ENCODE measurements around the gene CCDC106.

Gene CCDC106

DNA sequence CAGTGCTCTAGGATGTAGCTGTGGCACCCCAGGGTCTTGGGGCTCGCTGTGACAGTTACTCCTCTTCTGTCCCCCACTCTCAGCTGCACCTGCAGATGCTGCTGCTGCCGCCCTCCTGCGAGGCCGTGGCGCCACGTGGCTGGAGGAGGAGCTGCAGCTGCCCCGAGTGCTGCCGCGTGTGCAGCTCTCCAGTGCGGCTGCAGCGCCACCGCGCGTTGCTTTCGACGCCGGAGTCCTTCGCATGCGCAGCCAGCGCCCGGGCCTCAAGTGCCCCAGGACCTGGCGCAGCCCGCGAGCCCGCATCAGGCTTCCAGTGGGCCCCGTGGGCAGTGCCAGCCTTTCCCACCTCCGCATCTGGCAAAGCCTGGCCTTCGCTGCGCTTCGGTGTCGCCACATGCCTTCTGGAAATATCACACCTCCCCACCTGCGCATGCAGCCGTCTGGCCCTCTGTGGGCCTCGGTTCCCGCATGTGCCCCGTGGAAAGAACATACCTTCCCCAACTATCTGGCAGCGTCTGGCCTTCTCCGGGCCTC lies 7.9 kb upstream of the CCDC106 start:
- H3K9me3 ChIP-seq (ENCODE audit: low read length) = no peaks in the 10 kb centered on the region
- no peaks in the 10 kb centered on the region for H3K9me2 ChIP-seq (ENCODE audit: low read depth, low read length)
- TF ChIP-seq, protein P1, sequence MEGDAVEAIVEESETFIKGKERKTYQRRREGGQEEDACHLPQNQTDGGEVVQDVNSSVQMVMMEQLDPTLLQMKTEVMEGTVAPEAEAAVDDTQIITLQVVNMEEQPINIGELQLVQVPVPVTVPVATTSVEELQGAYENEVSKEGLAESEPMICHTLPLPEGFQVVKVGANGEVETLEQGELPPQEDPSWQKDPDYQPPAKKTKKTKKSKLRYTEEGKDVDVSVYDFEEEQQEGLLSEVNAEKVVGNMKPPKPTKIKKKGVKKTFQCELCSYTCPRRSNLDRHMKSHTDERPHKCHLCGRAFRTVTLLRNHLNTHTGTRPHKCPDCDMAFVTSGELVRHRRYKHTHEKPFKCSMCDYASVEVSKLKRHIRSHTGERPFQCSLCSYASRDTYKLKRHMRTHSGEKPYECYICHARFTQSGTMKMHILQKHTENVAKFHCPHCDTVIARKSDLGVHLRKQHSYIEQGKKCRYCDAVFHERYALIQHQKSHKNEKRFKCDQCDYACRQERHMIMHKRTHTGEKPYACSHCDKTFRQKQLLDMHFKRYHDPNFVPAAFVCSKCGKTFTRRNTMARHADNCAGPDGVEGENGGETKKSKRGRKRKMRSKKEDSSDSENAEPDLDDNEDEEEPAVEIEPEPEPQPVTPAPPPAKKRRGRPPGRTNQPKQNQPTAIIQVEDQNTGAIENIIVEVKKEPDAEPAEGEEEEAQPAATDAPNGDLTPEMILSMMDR (IDR thresholded peaks at IDR 0.05; ENCODE audit: low read length) = peak; percentile 70
- TF ChIP-seq EZH2 (IDR thresholded peaks at IDR 0.05; ENCODE audit: borderline replicate concordance, low read length) = no peak
- peaks cover 59% of the 10 kb centered on the region for H3K4me1 ChIP-seq (ENCODE audit: insufficient read depth, low read length, severe bottlenecking)
- peak overlapping the region; percentile 94 for H3K27ac ChIP-seq (ENCODE audit: low read depth, low read length, poor library complexity, severe bottlenecking)
- no peak overlapping the region for H2AFZ ChIP-seq (ENCODE audit: low read length)
- H3K9ac ChIP-seq (ENCODE audit: low read length) = peak overlapping the region; percentile 96
- H3F3A ChIP-seq (ENCODE audit: insufficient read depth, low read length) = no peaks in the 10 kb centered on the region
- H3K36me3 ChIP-seq (ENCODE audit: insufficient read depth, low read length) = peaks cover 17% of the 10 kb centered on the region
- H3K4me2 ChIP-seq (ENCODE audit: low read length) = peak overlapping the region; percentile 87
- peak overlapping the region; percentile 89 for H3K4me3 ChIP-seq (ENCODE audit: low read depth, low read length, poor library complexity, severe bottlenecking)
- no peaks in the 10 kb centered on the region for H4K20me1 ChIP-seq (ENCODE audit: insufficient read depth, low read length)
- no peaks in the 10 kb centered on the region for H3K27me3 ChIP-seq (ENCODE audit: insufficient read depth, low read length)
- peaks cover 24% of the 10 kb centered on the region for H3K79me2 ChIP-seq (ENCODE audit: insufficient read depth, low read length)

DNA sequence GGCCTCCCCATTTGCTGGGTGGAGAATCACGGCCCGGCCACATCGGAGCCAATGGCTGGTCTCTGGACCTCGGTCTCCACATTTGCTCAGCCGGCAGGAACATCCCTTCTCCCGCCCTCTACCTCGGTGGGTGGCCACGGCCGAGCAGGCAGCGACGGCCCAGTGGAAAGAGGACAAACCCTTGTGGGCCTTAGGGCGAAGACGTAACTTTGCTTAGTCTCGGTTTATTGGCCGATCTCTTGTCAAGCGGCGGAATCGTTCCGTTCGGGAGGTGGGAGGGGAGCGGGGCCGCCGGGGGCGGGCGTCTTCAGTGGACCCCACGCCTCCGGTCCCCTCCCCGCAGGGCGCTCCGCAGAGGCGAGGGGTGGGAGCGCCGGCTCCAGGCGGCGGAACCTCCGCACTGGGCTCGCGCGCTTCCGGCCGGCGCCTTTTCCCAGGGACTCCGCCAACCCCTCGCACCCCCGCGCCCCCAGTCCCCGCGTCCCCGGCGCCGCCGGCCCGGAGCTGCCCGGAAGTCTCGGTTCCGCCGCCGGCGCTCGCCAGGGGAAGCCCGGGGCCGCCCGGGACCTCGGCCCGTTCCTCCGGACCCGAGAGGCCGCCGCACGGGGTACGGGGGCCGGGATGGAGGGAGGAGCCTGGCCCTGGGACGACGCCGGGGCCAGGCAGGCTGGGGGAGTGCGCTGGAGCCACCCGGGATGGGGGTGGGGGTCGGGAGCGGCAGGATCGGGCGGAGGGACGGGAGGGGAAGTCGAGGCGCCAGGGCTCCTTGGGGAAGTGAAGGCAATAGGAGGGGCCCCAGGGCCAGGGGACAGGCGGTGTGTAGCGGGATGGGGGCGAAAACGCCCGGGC lies 7.2 kb upstream of the CCDC106 start, which contains the start of gene ZNF580:
Gene ZNF580, plus strand, starts transcription at position 426 of the 849 bp plus-strand sequence. CDS start 1,507 bp downstream, outside the sequence.
- H3K79me2 ChIP-seq (ENCODE audit: insufficient read depth, low read length) = peaks cover 17% of the 10 kb centered on the region
- H4K20me1 ChIP-seq (ENCODE audit: insufficient read depth, low read length) = no peaks in the 10 kb centered on the region
- H3F3A ChIP-seq (ENCODE audit: insufficient read depth, low read length) = 0 out of 2 replicates have a peak, but pooled peaks cover 3% of the 10 kb centered on the region
- H3K36me3 ChIP-seq (ENCODE audit: insufficient read depth, low read length) = peaks cover 24% of the 10 kb centered on the region
- H2AFZ ChIP-seq (ENCODE audit: low read length) = no peak within 1 kb of the TSS
- H3K9ac ChIP-seq (ENCODE audit: low read length) = peak within 1 kb of the TSS; percentile 96
- no peaks in the 10 kb centered on the region for H3K9me2 ChIP-seq (ENCODE audit: low read depth, low read length)
- H3K4me3 ChIP-seq (ENCODE audit: low read depth, low read length, poor library complexity, severe bottlenecking) = peak within 1 kb of the TSS; percentile 89
- peak within 1 kb of the TSS; percentile 87 for H3K4me2 ChIP-seq (ENCODE audit: low read length)
- no peaks in the 10 kb centered on the region for H3K27me3 ChIP-seq (ENCODE audit: insufficient read depth, low read length)
- H3K9me3 ChIP-seq (ENCODE audit: low read length) = no peaks in the 10 kb centered on the region
- peak within 1 kb of the TSS; percentile 94 for H3K27ac ChIP-seq (ENCODE audit: low read depth, low read length, poor library complexity, severe bottlenecking)
- no peak for TF ChIP-seq EZH2 (IDR thresholded peaks at IDR 0.05; ENCODE audit: borderline replicate concordance, low read length)
- TF ChIP-seq, protein P1 (IDR thresholded peaks at IDR 0.05; ENCODE audit: low read length) = no peak
- peaks cover 60% of the 10 kb centered on the region for H3K4me1 ChIP-seq (ENCODE audit: insufficient read depth, low read length, severe bottlenecking)

DNA sequence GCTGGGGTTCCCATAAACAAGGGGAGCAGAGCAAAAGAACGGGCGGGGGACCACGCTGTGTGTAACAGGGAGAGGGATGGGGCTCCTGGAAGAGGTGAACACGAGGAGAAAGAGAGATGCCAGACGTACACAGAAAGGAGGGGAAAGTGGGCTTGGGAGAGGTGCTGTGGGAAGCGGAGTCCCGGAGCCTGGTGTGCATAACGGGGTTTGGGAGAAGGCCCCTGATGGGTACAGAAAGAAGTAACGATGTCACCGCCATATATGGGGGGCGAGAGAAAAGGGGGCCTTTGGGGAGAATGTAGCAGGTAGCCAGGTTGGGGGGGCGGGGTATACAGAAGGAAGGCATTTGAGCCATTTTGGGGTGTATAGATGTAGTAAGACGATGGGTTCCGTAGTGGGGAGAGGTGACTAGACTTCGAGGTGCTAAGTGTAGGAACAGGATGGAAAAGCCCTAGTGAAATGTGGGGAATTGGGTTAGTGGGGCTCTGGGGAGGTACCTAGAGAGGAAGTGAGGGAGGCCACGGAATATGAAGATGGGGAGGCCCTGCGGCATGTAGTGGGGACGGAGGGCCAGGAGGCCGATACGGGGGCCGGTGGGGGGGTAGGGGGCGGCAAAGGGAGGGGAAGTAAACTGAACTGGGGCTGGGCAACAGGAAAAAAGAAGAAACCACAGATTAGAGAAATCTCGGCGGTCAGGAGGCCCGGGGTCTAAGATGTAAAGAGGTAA lies 6.4 kb upstream of the CCDC106 start:
- H3K9ac ChIP-seq (ENCODE audit: low read length) = peak overlapping the region; percentile 96
- H3K4me1 ChIP-seq (ENCODE audit: insufficient read depth, low read length, severe bottlenecking) = peaks cover 54% of the 10 kb centered on the region
- H4K20me1 ChIP-seq (ENCODE audit: insufficient read depth, low read length) = no peaks in the 10 kb centered on the region
- no peaks in the 10 kb centered on the region for H3K27me3 ChIP-seq (ENCODE audit: insufficient read depth, low read length)
- no peak overlapping the region for H2AFZ ChIP-seq (ENCODE audit: low read length)
- TF ChIP-seq, protein P1 (IDR thresholded peaks at IDR 0.05; ENCODE audit: low read length) = no peak
- TF ChIP-seq EZH2 (IDR thresholded peaks at IDR 0.05; ENCODE audit: borderline replicate concordance, low read length) = no peak
- peak overlapping the region; percentile 89 for H3K4me3 ChIP-seq (ENCODE audit: low read depth, low read length, poor library complexity, severe bottlenecking)
- peak overlapping the region; percentile 94 for H3K27ac ChIP-seq (ENCODE audit: low read depth, low read length, poor library complexity, severe bottlenecking)
- H3K9me2 ChIP-seq (ENCODE audit: low read depth, low read length) = no peaks in the 10 kb centered on the region
- 0 out of 2 replicates have a peak, but pooled peaks cover 3% of the 10 kb centered on the region for H3F3A ChIP-seq (ENCODE audit: insufficient read depth, low read length)
- no peaks in the 10 kb centered on the region for H3K9me3 ChIP-seq (ENCODE audit: low read length)
- peak overlapping the region; percentile 87 for H3K4me2 ChIP-seq (ENCODE audit: low read length)
- peaks cover 26% of the 10 kb centered on the region for H3K36me3 ChIP-seq (ENCODE audit: insufficient read depth, low read length)
- peaks cover 10% of the 10 kb centered on the region for H3K79me2 ChIP-seq (ENCODE audit: insufficient read depth, low read length)
